ENCODE data around the gene SND1. TPM values are rescaled to one million over a fixed set of nuclear protein-coding genes. Genes with fewer than 3 reads are reported as not detected.

The SND1 gene
- total and polyA plus RNA-seq, 4 donors = 59.4 to 214 (median 84.1) TPM

GRCh38 chr7:127812540-127812939 is 160.5 kb downstream of the SND1 start:
- no peak overlapping the region for H3K4me3 ChIP-seq (ENCODE audit: low read depth in 1 of 3, low read length in 3 of 3)
- H3K9me3 ChIP-seq (ENCODE audit: control insufficient read depth in 4 of 4, low read length in 3 of 4) = no peaks in the 10 kb centered on the region
- H3K4me1 ChIP-seq (ENCODE audit: control insufficient read depth in 4 of 4, insufficient read depth in 4 of 4, low read length in 3 of 4) = no peaks in the 10 kb centered on the region
- H3K36me3 ChIP-seq (ENCODE audit: control insufficient read depth in 4 of 4, insufficient read depth in 3 of 4, low read depth in 1 of 4, low read length in 3 of 4) = peaks cover 0 to 20% (median 5%) of the 10 kb centered on the region in 4 donors
- no peak for DNase-seq (ENCODE audit: low spot score)
- no peak overlapping the region for H3K27ac ChIP-seq (ENCODE audit: low read depth in 1 of 2, low read length in 2 of 2)
- TF ChIP-seq RAD21 (IDR thresholded peaks at IDR 0.05) (no peak), HNF4G (IDR thresholded peaks at IDR 0.05) (no peak), NR2F2 (IDR thresholded peaks at IDR 0.05) (no peak), REST (IDR thresholded peaks at IDR 0.05) (no peak), ZBTB33 (IDR thresholded peaks at IDR 0.05) (no peak), FOXA2 (IDR thresholded peaks at IDR 0.05) (no peak), SP1 (IDR thresholded peaks at IDR 0.05) (no peak), HNF4A (conservative IDR thresholded peaks at IDR 0.05) (no peak), EGR1 (IDR thresholded peaks at IDR 0.05; ENCODE audit: low read depth in 2 of 2) (no peak), TAF1 (conservative IDR thresholded peaks at IDR 0.05) (no peak), RXRA (IDR thresholded peaks at IDR 0.05) (no peak), ATF3 (IDR thresholded peaks at IDR 0.05) (no peak), YY1 (IDR thresholded peaks at IDR 0.05) (no peak), MAX (IDR thresholded peaks at IDR 0.05) (no peak), GABPA (IDR thresholded peaks at IDR 0.05 in 1 of 2, conservative IDR thresholded peaks at IDR 0.05 in 1 of 2) (no peak), FOXA1 (IDR thresholded peaks at IDR 0.05) (no peak), JUND (IDR thresholded peaks at IDR 0.05) (no peak)
- no peak overlapping the region for H3K9ac ChIP-seq (ENCODE audit: low read depth in 1 of 2, low read length in 2 of 2)
- WGBS = 97% methylated on average over 3 of the region's 3 CpGs
- no peaks in the 10 kb centered on the region for H3K27me3 ChIP-seq (ENCODE audit: control insufficient read depth in 4 of 4, insufficient read depth in 4 of 4, low read length in 3 of 4)

- no peak overlapping the region for H3K4me3 ChIP-seq (ENCODE audit: low read depth in 1 of 3, low read length in 3 of 3)
- H3K9me3 ChIP-seq (ENCODE audit: control insufficient read depth in 4 of 4, low read length in 3 of 4) = no peaks in the 10 kb centered on the region
- no peaks in the 10 kb centered on the region for H3K27me3 ChIP-seq (ENCODE audit: control insufficient read depth in 4 of 4, insufficient read depth in 4 of 4, low read length in 3 of 4)
- H3K4me1 ChIP-seq (ENCODE audit: control insufficient read depth in 4 of 4, insufficient read depth in 4 of 4, low read length in 3 of 4) = no peaks in the 10 kb centered on the region
- H3K27ac ChIP-seq (ENCODE audit: low read depth in 1 of 2, low read length in 2 of 2) = no peak overlapping the region
- WGBS = 90% methylated on average over 4 of the region's 4 CpGs
- peaks cover 0 to 7% (median 3%) of the 10 kb centered on the region in 4 donors for H3K36me3 ChIP-seq (ENCODE audit: control insufficient read depth in 4 of 4, insufficient read depth in 3 of 4, low read depth in 1 of 4, low read length in 3 of 4)
- H3K9ac ChIP-seq (ENCODE audit: low read depth in 1 of 2, low read length in 2 of 2) = no peak overlapping the region
- DNase-seq (ENCODE audit: low spot score) = no peak
- no peak for TF ChIP-seq YY1 (IDR thresholded peaks at IDR 0.05)
- no peak for TF ChIP-seq RAD21 (IDR thresholded peaks at IDR 0.05)
- TF ChIP-seq SP1 (IDR thresholded peaks at IDR 0.05) = no peak
- no peak for TF ChIP-seq FOXA1 (IDR thresholded peaks at IDR 0.05)
- no peak for TF ChIP-seq ATF3 (IDR thresholded peaks at IDR 0.05)
- no peak for TF ChIP-seq FOXA2 (IDR thresholded peaks at IDR 0.05)
- TF ChIP-seq HNF4A (conservative IDR thresholded peaks at IDR 0.05) = no peak
- no peak for TF ChIP-seq ZBTB33 (IDR thresholded peaks at IDR 0.05)
- no peak for TF ChIP-seq EGR1 (IDR thresholded peaks at IDR 0.05; ENCODE audit: low read depth in 2 of 2)
- TF ChIP-seq TAF1 (conservative IDR thresholded peaks at IDR 0.05) = no peak
- no peak for TF ChIP-seq JUND (IDR thresholded peaks at IDR 0.05)
- TF ChIP-seq REST (IDR thresholded peaks at IDR 0.05) = no peak
Measured at GRCh38 chr7:127813991-127814541, 162.1 kb downstream of the SND1 start.

All from liver (tissue), 9 donors.